ENCODE measurements around the gene LMX1A.
A peak's percentile ranks its signal among the peaks of the same experiment; 100 is the strongest.

Gene LMX1A

GRCh38 chr1:165367375-165367993 lies 11.0 kb upstream of the LMX1A start:
- TF ChIP-seq CTCF (conservative IDR thresholded peaks at IDR 0.05; ENCODE audit: low read depth, low read length) = peak; percentile 99
- peak; percentile 20 for DNase-seq (ENCODE audit: low read depth)

GRCh38 chr1:165365341-165365740 lies 8.8 kb upstream of the LMX1A start:
- no peak for DNase-seq (ENCODE audit: low read depth)
- TF ChIP-seq CTCF (conservative IDR thresholded peaks at IDR 0.05; ENCODE audit: low read depth, low read length) = no peak
- no peak overlapping the region for H3K4me3 ChIP-seq (ENCODE audit: low read length)

More at GRCh38 chr1:165367375-165367993, 11.0 kb upstream of the LMX1A start:
- no peak overlapping the region for H3K4me3 ChIP-seq (ENCODE audit: low read length)

GRCh38 chr1:165364568-165365133 lies 8.1 kb upstream of the LMX1A start:
- no peak for TF ChIP-seq CTCF (conservative IDR thresholded peaks at IDR 0.05; ENCODE audit: low read depth, low read length)
- H3K4me3 ChIP-seq (ENCODE audit: low read length) = no peak overlapping the region
- DNase-seq (ENCODE audit: low read depth) = no peak

GRCh38 chr1:165356876-165357275 lies 361 bp upstream of the LMX1A start:
- no peak for DNase-seq (ENCODE audit: low read depth)
- no peak overlapping the region for H3K4me3 ChIP-seq (ENCODE audit: low read length)
- no peak for TF ChIP-seq CTCF (conservative IDR thresholded peaks at IDR 0.05; ENCODE audit: low read depth, low read length)

GRCh38 chr1:165355139-165355976 lies 1.2 kb downstream of the LMX1A start:
- H3K4me3 ChIP-seq (ENCODE audit: low read length) = no peak overlapping the region
- no peak for DNase-seq (ENCODE audit: low read depth)

GRCh38 chr1:165354739-165355138 lies 1.8 kb downstream of the LMX1A start:
- no peak for TF ChIP-seq CTCF (conservative IDR thresholded peaks at IDR 0.05; ENCODE audit: low read depth, low read length)
- no peak overlapping the region for H3K4me3 ChIP-seq (ENCODE audit: low read length)
- no peak for DNase-seq (ENCODE audit: low read depth)

More at GRCh38 chr1:165355139-165355976, 1.2 kb downstream of the LMX1A start:
- TF ChIP-seq CTCF (conservative IDR thresholded peaks at IDR 0.05; ENCODE audit: low read depth, low read length) = no peak
